Central memory CD8-positive, alpha-beta T cell (primary cell): Measurements from ENCODE around the gene MYH16.
"Not testable (repeated sequence)": the region's sequence is repeated elsewhere in the genome, so short reads cannot be mapped to it uniquely, and the experiment has no call there.

Experiments
- ATAC-seq: fragments of 150-1000 bp; cut with Tn5 transposase; replicated peaks from 2 replicates; pipeline ENCODE4 v1.10.0; 2022; ENCODE audit warnings: mild to moderate bottlenecking, moderate FRiP score, moderate number of reproducible peaks; ENCODE audit not compliant: poor library complexity, severe bottlenecking; ENCODE audit errors: extremely low read depth
- DNase-seq, 2 donors: peaks; one replicate each; pipeline ENCODE4 v3.0.0; 2021; ENCODE audit warnings: low spot score in 2 of 2
- H3K27ac Mint-ChIP-seq: one replicate; pipeline ENCODE4 v1.8.0; 2022; ENCODE audit warnings: low read depth, mild to moderate bottlenecking, moderate library complexity, mixed read lengths
- H3K27me3 Mint-ChIP-seq: one replicate; pipeline ENCODE4 v1.8.0; 2022; ENCODE audit warnings: mixed read lengths
- H3K36me3 Mint-ChIP-seq: one replicate; pipeline ENCODE4 v1.8.0; 2022; ENCODE audit warnings: mild to moderate bottlenecking, moderate library complexity, mixed read lengths; ENCODE audit not compliant: insufficient read depth
- H3K4me1 Mint-ChIP-seq: one replicate; pipeline ENCODE4 v1.8.0; 2022; ENCODE audit warnings: mixed read lengths
- H3K4me3 Mint-ChIP-seq: one replicate; pipeline ENCODE4 v1.8.0; 2022; ENCODE audit warnings: mild to moderate bottlenecking, moderate library complexity, mixed read lengths
- H3K9me3 Mint-ChIP-seq: one replicate; pipeline ENCODE4 v1.8.0; 2022; ENCODE audit warnings: mixed read lengths

Gene MYH16

DNA sequence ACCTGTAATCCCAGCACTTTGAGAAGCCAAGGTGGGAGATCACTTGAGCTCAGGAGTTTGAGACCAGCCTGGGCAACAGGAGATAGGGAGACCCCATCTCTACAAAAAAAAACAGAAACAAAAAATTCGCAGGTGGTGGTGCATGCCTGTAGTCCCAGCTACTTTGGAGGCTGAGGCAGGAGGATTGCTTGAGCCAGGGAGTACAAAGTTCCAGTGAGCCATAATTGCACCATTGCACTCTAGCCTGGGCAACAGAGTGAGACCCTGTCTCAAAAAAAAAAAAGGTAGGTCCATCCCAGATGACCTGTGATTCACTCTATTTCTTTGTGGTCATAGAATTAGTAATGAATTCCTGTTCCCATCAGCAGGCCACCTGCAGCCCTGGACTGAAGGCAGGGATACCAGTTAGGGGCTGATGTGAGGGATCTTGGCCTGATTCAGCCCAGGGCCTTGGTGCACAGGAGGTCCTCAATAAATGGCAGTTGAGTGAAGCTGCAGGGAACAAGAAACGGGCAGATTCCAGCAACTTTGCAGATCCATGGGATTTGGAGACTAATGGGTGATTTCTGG lies at the start of gene MYH16:
TSS of gene MYH16 (plus strand) at position 364 of the 570 bp plus-strand sequence.
- ATAC-seq: no peak
- no peak within 1 kb of the TSS for H3K4me3 Mint-ChIP-seq
- no peak within 1 kb of the TSS for H3K27ac Mint-ChIP-seq
- peaks cover 10% of the 10 kb centered on the region for H3K4me1 Mint-ChIP-seq
- no peak for DNase-seq
- H3K36me3 Mint-ChIP-seq: no peaks in the 10 kb centered on the region
- no peaks in the 10 kb centered on the region for H3K9me3 Mint-ChIP-seq
- no peaks in the 10 kb centered on the region for H3K27me3 Mint-ChIP-seq

DNA sequence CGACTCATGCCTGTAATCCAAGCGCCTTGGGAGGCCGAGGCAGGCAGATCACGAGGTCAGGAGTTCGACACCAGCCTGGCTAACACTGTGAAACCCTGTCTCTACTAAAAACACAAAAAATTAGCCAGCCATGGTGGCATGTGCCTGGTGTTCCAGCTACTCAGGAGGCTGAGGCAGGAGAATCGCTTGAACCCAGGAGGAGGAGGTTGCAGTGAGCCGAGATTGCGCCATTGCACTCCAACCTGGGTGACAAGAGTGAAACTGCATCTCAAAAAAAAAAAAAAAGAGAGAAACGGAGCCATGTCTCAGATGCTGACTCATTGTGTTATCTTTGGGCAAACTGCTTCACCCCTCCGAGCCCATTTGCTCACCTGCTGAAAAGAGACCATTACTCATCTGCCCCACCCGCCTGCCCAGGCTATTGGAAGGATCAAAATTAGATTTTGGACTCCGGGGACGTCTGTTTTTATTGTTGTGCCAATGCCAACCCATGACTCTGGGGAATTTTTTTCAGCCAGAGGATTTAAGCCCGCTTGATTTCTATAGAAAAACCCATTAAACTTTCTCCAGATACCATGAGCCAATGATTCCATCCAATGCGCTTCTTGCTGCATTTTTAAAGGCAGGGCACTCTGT lies 48.3 kb upstream of the MYH16 start:
- H3K27ac Mint-ChIP-seq, H3K36me3 Mint-ChIP-seq, ATAC-seq, H3K4me1 Mint-ChIP-seq, H3K9me3 Mint-ChIP-seq, H3K4me3 Mint-ChIP-seq, DNase-seq: not testable (repeated sequence)
- peaks cover 17% of the 10 kb centered on the region for H3K27me3 Mint-ChIP-seq

DNA sequence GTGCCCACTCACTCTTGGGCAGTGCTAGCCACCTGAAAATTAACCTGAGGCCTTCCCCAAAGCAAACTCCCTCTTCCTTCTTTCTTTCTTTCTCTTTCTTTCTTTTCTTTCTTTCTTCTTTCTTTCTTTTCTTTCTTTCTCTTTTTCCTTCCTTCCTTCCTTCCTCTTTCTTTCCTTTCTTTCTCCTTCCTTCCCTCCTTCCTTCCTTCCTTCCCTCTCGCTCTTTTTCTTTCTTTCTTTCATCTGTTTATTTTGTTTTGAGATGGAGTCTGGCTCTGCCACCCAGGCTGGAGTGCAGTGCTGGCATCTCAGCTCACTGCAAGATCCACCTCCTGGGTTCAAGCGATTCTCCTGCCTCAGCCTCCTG lies 47.8 kb upstream of the MYH16 start:
- Mint-ChIP-seq H3K4me3 (no peak overlapping the region), H3K27ac (no peak overlapping the region), H3K36me3 (no peaks in the 10 kb centered on the region), H3K4me1 (no peaks in the 10 kb centered on the region), H3K27me3 (peaks cover 17% of the 10 kb centered on the region), H3K9me3 (no peaks in the 10 kb centered on the region)
- no peak for DNase-seq
- ATAC-seq: no peak

- H3K4me1 Mint-ChIP-seq: no peaks in the 10 kb centered on the region
- ATAC-seq: no peak
- H3K4me3 Mint-ChIP-seq: no peak overlapping the region
- peaks cover 17% of the 10 kb centered on the region for H3K27me3 Mint-ChIP-seq
- no peaks in the 10 kb centered on the region for H3K9me3 Mint-ChIP-seq
- no peaks in the 10 kb centered on the region for H3K36me3 Mint-ChIP-seq
- DNase-seq: no peak
- no peak overlapping the region for H3K27ac Mint-ChIP-seq
Measured at GRCh38 chr7:99229234-99229633, 43.4 kb upstream of the MYH16 start.

DNA sequence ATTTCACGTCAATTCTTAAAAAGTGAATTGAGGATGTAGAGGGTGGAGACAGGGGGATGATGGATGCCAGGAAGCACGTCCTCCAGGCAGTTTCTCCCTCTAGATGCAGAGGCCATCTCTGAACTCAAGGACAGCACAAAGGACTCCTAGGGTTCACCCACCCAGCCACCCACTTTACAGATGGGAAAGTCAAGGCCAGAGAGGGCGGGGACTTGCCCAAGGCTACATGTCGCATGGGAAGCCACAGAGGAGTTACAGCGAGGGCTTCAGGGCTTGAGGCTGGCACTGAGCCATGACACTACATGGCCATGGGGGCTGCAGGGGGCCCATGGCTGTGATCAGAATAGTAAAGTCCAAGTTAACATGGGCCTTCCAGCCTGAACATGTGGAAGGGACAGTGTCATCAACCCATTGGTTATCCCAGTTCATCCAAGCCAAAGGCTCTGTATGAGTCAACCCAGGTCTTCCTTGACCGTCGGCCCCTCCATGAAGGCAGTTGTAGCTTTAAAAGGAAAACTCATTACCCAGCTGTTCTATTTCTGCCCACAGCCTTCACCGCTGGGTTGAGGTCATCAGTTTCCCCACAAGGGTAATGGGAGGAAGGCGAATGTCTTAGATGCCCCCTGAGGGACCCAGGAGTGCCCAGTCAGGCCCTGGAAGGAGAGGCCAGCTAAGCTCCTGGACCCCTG lies 40.4 kb upstream of the MYH16 start:
- peaks cover 2% of the 10 kb centered on the region for H3K27me3 Mint-ChIP-seq
- no peak overlapping the region for H3K27ac Mint-ChIP-seq
- no peak for ATAC-seq
- no peaks in the 10 kb centered on the region for H3K4me1 Mint-ChIP-seq
- DNase-seq: no peak
- H3K36me3 Mint-ChIP-seq: no peaks in the 10 kb centered on the region
- no peak overlapping the region for H3K4me3 Mint-ChIP-seq
- no peaks in the 10 kb centered on the region for H3K9me3 Mint-ChIP-seq

GRCh38 chr7:99232955-99233354 lies 39.7 kb upstream of the MYH16 start:
- H3K4me3 Mint-ChIP-seq, DNase-seq, ATAC-seq, H3K4me1 Mint-ChIP-seq, H3K27ac Mint-ChIP-seq, H3K9me3 Mint-ChIP-seq, H3K27me3 Mint-ChIP-seq, H3K36me3 Mint-ChIP-seq: not testable (repeated sequence)

DNA sequence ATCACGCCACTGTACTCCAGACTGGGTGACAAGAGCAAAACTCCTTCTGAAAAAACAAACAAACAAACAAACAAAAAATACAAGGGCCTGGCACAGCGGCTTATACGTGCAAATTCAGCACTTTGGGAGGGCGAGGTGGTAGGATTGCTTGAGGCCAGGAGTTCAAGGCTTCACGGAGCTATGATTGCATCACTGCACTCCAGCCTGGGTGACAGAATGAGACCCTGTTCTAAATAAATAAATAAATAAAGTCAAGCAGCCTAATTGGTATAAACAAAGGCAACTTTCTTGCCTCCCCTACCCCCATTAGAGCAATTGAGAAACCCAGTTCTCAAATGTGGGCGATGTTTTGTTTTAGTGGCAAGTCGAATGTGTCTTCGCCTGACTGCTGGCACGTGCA lies 38.5 kb upstream of the MYH16 start:
- no peak overlapping the region for H3K4me3 Mint-ChIP-seq
- H3K36me3 Mint-ChIP-seq: no peaks in the 10 kb centered on the region
- H3K27me3 Mint-ChIP-seq: peaks cover 11% of the 10 kb centered on the region
- H3K9me3 Mint-ChIP-seq: no peaks in the 10 kb centered on the region
- DNase-seq: no peak
- no peak overlapping the region for H3K27ac Mint-ChIP-seq
- no peak for ATAC-seq
- H3K4me1 Mint-ChIP-seq: no peaks in the 10 kb centered on the region

DNA sequence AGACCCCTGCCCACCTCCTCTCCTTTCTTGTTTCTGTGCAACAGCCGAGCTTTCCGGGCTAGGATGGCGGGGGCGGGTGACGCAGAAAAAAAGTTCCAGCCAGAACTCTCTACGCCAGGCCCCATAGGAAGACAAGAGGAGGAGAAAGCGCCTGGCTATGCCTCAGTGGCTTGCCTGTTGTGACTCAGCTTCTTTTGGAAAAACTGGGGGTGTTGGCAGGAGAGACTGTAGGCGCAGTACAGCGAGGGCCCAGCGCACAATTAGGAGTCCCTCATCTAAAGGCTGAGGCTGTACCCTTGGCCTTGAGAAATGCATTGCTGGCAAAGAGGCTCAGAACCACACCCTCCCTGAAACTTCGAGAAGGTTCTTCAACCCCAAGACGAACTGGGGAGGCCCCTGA lies 36.7 kb upstream of the MYH16 start:
- Mint-ChIP-seq H3K4me3 (no peak overlapping the region), H3K27ac (no peak overlapping the region), H3K9me3 (no peaks in the 10 kb centered on the region), H3K27me3 (peaks cover 11% of the 10 kb centered on the region), H3K4me1 (no peaks in the 10 kb centered on the region), H3K36me3 (no peaks in the 10 kb centered on the region)
- DNase-seq (no peak), ATAC-seq (no peak)

DNA sequence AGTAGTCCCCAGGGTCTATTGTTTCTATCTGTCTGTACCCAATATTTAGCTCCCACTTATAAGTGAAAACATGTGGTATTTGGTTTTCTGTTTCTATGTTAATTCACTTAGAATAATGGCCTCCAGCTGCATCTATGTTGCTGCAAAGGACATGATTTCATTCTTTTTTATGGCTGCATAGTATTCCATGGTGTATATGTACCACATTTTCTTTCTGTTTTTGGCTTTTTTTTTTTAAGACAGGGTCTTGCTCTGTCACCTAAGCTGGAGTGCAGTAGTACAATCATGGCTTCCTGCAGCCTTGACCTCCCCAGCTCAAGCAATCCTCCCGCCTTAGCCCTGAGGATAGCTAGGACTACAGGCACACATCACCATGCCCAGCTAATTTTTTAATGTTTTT lies 34.8 kb upstream of the MYH16 start:
- ATAC-seq, H3K4me3 Mint-ChIP-seq: not testable (repeated sequence)

GRCh38 chr7:99238558-99239341 lies 33.9 kb upstream of the MYH16 start:
- H3K36me3 Mint-ChIP-seq: no peaks in the 10 kb centered on the region
- H3K27ac Mint-ChIP-seq: no peak overlapping the region
- no peak for ATAC-seq
- no peak for DNase-seq
- H3K4me1 Mint-ChIP-seq: no peaks in the 10 kb centered on the region
- H3K9me3 Mint-ChIP-seq: no peaks in the 10 kb centered on the region
- peaks cover 11% of the 10 kb centered on the region for H3K27me3 Mint-ChIP-seq
- H3K4me3 Mint-ChIP-seq: no peak overlapping the region

More for the DNA sequence above, 34.8 kb upstream of the MYH16 start:
- peaks cover 11% of the 10 kb centered on the region for H3K27me3 Mint-ChIP-seq
- not testable (repeated sequence) for H3K36me3 Mint-ChIP-seq, DNase-seq, H3K9me3 Mint-ChIP-seq, H3K27ac Mint-ChIP-seq, H3K4me1 Mint-ChIP-seq

GRCh38 chr7:99242682-99243081 lies 30.0 kb upstream of the MYH16 start:
- H3K27ac Mint-ChIP-seq: no peak overlapping the region
- no peak for ATAC-seq

DNA sequence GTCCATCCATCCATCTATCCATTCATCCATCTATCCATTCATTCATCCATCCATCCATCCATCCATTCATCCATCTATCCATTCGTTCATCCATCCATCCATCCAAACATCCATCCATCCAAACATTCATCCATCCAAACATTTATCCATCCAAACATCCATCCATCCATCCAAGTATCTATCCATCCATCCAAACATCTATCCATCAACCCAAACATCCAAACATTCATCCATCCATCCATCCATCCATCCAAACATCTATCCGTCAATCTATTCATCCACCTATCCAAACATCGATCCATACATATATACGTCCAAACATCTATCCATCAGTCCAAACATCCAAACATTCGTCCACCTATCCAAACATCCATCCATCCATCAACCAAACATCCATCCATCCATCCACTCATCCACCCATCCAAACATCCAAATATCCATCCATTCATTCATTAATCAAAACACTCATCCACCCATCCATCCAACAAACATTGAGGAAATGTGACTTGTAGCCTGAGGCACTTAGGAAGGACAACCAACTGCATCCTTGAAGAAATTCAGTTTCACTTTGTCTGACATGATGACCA lies 28.8 kb upstream of the MYH16 start:
- no peaks in the 10 kb centered on the region for H3K36me3 Mint-ChIP-seq
- H3K4me1 Mint-ChIP-seq: no peaks in the 10 kb centered on the region
- H3K4me3 Mint-ChIP-seq: no peak overlapping the region
- H3K27me3 Mint-ChIP-seq: no peaks in the 10 kb centered on the region
- DNase-seq: no peak
- H3K27ac Mint-ChIP-seq: no peak overlapping the region
- no peaks in the 10 kb centered on the region for H3K9me3 Mint-ChIP-seq
- ATAC-seq: no peak

More at GRCh38 chr7:99242682-99243081, 30.0 kb upstream of the MYH16 start:
- Mint-ChIP-seq H3K4me1 (no peaks in the 10 kb centered on the region), H3K9me3 (no peaks in the 10 kb centered on the region), H3K4me3 (no peak overlapping the region), H3K27me3 (peaks cover 5% of the 10 kb centered on the region), H3K36me3 (no peaks in the 10 kb centered on the region)
- no peak for DNase-seq
